Parathyroid adenoma (tissue), 2 donors: ENCODE results near the gene ENO1.

Experiments used
- H2AFZ ChIP-seq: fragments of 300-600 bp; sonication (generic); one replicate; pipeline ENCODE4 v1.7.0; 2017; ENCODE audit warnings: antibody characterized with exemption, mild to moderate bottlenecking
- H3K27ac ChIP-seq: fragments of 300-600 bp; sonication (generic); one replicate; pipeline ENCODE4 v1.7.0; 2017
- H3K27me3 ChIP-seq: fragments of 300-600 bp; sonication (generic); one replicate; pipeline ENCODE4 v1.7.0; 2017; ENCODE audit warnings: low read length; ENCODE audit not compliant: control insufficient read depth, insufficient read depth
- H3K36me3 ChIP-seq: fragments of 300-600 bp; sonication (generic); one replicate; pipeline ENCODE4 v1.7.0; 2017; ENCODE audit warnings: low read length; ENCODE audit not compliant: control insufficient read depth, insufficient read depth
- H3K4me1 ChIP-seq: fragments of 300-600 bp; sonication (generic); one replicate; pipeline ENCODE4 v1.7.0; 2017; ENCODE audit warnings: control low read depth
- H3K4me2 ChIP-seq: fragments of 300-600 bp; sonication (generic); one replicate; pipeline ENCODE4 v1.7.0; 2017; ENCODE audit warnings: low read length
- H3K4me3 ChIP-seq: fragments of 300-600 bp; sonication (generic); one replicate; pipeline ENCODE4 v1.7.0; 2017; ENCODE audit warnings: low read depth, low read length
- H3K79me2 ChIP-seq: fragments of 300-600 bp; sonication (generic); one replicate; pipeline ENCODE4 v1.7.0; 2017; ENCODE audit warnings: control low read depth
- H3K9ac ChIP-seq: fragments of 300-600 bp; sonication (generic); one replicate; pipeline ENCODE4 v1.7.0; 2017; ENCODE audit warnings: mild to moderate bottlenecking
- H3K9me3 ChIP-seq: fragments of 300-600 bp; sonication (generic); one replicate; pipeline ENCODE4 v1.7.0; 2017; ENCODE audit warnings: low read length; ENCODE audit not compliant: control insufficient read depth
- TF ChIP-seq, protein P1 (sequence below): fragments of 300-600 bp; sonication (generic); IDR thresholded peaks from one replicate; pipeline ENCODE4 v1.7.0; 2017; ENCODE audit warnings: antibody characterized with exemption, mild to moderate bottlenecking
- donor health status: primary hyperparathyroidism.

Gene ENO1

DNA sequence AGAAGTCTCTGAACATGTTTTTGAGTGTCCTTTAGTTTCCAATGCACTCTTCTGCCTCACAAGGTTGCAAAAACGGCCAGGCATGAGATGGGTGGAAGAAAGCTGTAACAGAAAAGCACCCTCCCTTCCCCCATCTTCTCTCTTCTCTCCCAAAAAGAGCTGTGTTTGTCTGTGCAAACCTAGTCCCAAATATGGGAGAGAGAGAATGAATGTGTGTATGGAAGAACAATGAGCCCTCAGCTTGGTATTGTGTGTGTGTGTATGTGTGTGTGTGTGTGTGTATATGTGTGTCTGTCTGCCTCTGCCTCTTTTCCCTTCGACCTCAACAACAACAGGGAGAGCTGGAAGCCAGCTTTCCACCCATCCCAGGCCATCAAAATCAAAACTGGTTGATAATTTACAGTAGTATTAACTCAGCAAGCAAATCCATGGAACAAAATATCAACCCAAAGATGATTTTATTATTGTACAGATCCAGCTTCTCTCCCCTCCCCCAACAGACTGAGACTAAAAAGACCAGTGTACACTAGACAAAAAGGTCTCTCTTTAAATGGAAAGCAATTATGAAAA lies 62.8 kb downstream of the ENO1 start:
- peaks cover 4% of the 10 kb centered on the region for H3K4me1 ChIP-seq
- H3K79me2 ChIP-seq: peaks cover 9% of the 10 kb centered on the region
- TF ChIP-seq, protein P1, sequence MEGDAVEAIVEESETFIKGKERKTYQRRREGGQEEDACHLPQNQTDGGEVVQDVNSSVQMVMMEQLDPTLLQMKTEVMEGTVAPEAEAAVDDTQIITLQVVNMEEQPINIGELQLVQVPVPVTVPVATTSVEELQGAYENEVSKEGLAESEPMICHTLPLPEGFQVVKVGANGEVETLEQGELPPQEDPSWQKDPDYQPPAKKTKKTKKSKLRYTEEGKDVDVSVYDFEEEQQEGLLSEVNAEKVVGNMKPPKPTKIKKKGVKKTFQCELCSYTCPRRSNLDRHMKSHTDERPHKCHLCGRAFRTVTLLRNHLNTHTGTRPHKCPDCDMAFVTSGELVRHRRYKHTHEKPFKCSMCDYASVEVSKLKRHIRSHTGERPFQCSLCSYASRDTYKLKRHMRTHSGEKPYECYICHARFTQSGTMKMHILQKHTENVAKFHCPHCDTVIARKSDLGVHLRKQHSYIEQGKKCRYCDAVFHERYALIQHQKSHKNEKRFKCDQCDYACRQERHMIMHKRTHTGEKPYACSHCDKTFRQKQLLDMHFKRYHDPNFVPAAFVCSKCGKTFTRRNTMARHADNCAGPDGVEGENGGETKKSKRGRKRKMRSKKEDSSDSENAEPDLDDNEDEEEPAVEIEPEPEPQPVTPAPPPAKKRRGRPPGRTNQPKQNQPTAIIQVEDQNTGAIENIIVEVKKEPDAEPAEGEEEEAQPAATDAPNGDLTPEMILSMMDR: no peak
- H3K4me3 ChIP-seq: peak overlapping the region; percentile 98
- no peaks in the 10 kb centered on the region for H3K27me3 ChIP-seq
- no peak overlapping the region for H3K9ac ChIP-seq
- H3K9me3 ChIP-seq: no peaks in the 10 kb centered on the region
- peak overlapping the region; percentile 92 for H3K27ac ChIP-seq
- H2AFZ ChIP-seq: no peak overlapping the region
- H3K36me3 ChIP-seq: no peaks in the 10 kb centered on the region
- H3K4me2 ChIP-seq: peak overlapping the region; percentile 98

DNA sequence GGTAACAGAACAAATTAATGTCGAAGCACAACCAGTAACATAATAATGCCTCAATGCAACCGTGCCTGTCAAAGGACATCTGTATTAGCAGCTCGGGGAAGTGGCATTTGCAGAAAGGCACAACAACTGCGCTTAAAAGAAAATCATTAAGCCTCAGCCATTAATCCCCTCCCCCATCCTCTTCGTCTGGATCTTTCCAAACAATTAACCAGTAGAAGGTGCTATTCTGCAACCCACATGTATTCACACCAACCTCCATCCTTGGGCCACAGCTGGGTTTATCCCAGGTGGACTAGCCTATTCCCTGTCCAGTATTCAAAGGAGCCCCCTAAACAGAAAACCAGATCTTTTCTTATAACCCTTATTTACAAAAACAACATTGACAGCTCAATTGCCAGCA lies 63.6 kb downstream of the ENO1 start:
- TF ChIP-seq, protein P1: no peak
- Histone ChIP-seq H3K4me1 (peaks cover 4% of the 10 kb centered on the region), H3K9me3 (no peaks in the 10 kb centered on the region), H3K27me3 (no peaks in the 10 kb centered on the region), H3K4me3 (no peak overlapping the region), H3K27ac (no peak overlapping the region), H3K4me2 (peak overlapping the region; percentile 98), H3K36me3 (no peaks in the 10 kb centered on the region), H3K9ac (no peak overlapping the region), H2AFZ (no peak overlapping the region), H3K79me2 (peaks cover 9% of the 10 kb centered on the region)

DNA sequence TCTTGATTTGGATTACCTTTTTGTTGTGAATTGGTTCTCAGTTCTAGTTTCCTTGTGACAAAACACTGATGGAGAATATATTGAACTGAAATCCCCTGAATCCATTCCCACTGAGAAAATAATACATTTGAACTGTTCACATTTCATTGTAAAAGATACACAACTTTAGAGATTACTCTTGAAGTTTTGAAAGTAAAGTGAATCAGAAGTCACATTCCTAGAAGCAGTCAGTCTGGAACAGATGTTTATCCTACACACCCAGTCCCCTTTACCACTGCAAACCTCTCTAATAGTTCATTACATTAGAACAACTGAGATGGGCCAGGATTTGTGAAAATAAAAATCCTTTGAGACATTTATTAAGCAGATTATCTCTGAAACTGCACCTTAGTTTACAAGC lies 64.5 kb downstream of the ENO1 start:
- Histone ChIP-seq H3K27me3 (no peaks in the 10 kb centered on the region), H3K4me3 (no peak overlapping the region), H3K79me2 (peaks cover 13% of the 10 kb centered on the region), H3K27ac (no peak overlapping the region), H3K4me2 (peak overlapping the region; percentile 27), H2AFZ (no peak overlapping the region), H3K4me1 (peaks cover 4% of the 10 kb centered on the region), H3K9me3 (no peaks in the 10 kb centered on the region), H3K9ac (no peak overlapping the region), H3K36me3 (no peaks in the 10 kb centered on the region)
- TF ChIP-seq, protein P1: no peak

DNA sequence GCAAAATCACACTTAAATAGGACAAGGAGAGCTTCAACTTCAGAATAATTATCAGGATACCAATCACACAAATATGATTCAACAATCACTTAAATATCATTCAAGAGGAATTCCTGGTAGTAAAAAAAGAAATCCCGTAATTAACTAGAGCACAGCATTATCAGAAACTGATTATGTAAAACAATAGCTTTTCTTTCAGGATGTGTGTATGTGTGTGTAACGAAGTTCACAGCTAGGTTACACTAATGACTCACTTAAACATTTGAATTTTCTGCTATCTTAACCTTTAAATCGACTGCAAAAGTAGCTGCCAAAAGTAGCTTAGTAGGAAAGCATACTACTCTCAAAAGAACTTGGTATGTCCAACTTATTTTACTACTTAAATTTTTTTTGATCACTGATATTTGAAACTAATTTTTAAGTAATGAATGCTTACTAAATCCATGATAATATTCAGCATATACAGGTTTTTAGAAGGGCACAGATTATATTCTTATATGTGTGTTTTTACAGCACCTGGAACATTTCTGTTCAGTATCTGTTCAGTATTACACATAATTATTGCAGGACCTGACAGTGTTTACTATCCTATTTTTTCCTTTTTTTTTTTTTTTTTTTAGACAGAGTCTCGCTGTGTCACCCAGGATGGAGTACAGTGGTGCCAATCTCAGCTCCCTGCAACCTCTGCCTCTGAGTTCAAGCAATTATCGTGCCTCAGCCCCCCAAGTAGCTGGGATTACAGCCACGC lies 65.3 kb downstream of the ENO1 start:
- Histone ChIP-seq H3K9ac (no peak overlapping the region), H3K4me2 (no peak overlapping the region), H3K4me1 (peaks cover 4% of the 10 kb centered on the region), H2AFZ (no peak overlapping the region), H3K27ac (no peak overlapping the region), H3K27me3 (no peaks in the 10 kb centered on the region), H3K36me3 (no peaks in the 10 kb centered on the region), H3K9me3 (no peaks in the 10 kb centered on the region), H3K79me2 (peaks cover 13% of the 10 kb centered on the region), H3K4me3 (no peak overlapping the region)
- TF ChIP-seq, protein P1: no peak

DNA sequence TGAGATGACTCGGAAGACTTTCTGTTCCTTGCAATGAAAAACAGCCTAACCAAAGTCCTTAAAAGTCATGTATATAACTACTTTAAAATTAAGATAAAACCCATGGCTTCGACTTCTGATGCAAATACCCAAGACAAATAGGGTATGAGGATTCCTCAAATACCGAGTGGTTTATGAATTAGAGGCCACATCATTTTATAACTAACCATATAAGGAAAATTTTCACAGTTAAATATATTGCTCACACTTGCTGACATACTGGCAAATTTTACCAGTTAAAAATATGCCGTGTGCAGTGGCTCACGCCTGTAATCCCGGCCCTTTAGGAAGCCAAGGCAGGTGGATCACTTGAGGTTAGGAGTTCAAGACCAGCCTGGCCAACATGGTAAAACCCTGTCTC lies 66.4 kb downstream of the ENO1 start:
- TF ChIP-seq, protein P1: no peak
- H3K4me1 ChIP-seq: peaks cover 4% of the 10 kb centered on the region
- H3K9ac ChIP-seq: no peak overlapping the region
- H3K79me2 ChIP-seq: peaks cover 13% of the 10 kb centered on the region
- H3K4me2 ChIP-seq: no peak overlapping the region
- no peak overlapping the region for H3K4me3 ChIP-seq
- H3K27me3 ChIP-seq: no peaks in the 10 kb centered on the region
- no peak overlapping the region for H3K27ac ChIP-seq
- no peaks in the 10 kb centered on the region for H3K36me3 ChIP-seq
- H3K9me3 ChIP-seq: no peaks in the 10 kb centered on the region
- no peak overlapping the region for H2AFZ ChIP-seq
